CD4-positive, alpha-beta T cell treated with Interleukin-17A for 1 hour (primary cell): Measurements from ENCODE around the gene C20orf204.

ENCODE experiments used
- DNase-seq: peaks from one replicate; pipeline ENCODE4 v3.0.0-alpha.2; 2020

The C20orf204 gene

DNA sequence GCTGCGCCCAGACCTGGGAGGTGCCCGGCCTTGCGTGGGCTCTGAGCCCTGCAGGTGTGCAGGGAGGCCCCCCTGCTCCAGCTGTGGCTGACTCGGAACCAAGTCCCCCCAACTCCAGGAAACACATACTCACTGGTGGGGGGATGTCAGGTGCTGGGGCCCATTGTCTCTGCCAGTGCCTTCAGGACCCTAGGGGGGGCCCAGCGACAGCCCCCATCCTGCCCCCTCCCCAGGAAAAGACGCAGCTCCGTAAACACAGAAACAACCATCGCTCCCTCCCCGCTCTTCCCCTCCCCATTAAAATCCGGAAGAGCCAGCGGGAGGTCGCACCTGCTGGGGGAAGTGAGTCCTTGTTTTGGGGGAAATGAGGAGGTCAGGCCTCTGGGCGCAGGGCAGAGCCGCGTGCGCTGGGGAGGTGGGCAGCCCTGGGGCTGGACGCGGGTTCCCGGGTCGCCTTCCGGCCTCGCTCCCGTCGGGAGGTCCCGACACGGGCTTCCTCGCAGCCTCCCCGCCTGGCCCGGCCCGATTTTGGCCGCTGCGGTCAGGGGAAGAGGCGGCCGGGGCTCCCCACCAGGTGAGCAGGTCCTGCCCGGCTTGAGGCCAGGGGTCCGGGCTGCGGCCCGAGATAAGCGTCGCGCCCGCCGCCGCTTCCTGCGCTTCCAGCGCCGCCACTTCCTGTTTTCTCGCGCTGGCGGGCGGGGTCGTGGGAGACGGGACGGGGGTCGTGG is 6.2 kb downstream of the C20orf204 start:
- no peak for DNase-seq

DNA sequence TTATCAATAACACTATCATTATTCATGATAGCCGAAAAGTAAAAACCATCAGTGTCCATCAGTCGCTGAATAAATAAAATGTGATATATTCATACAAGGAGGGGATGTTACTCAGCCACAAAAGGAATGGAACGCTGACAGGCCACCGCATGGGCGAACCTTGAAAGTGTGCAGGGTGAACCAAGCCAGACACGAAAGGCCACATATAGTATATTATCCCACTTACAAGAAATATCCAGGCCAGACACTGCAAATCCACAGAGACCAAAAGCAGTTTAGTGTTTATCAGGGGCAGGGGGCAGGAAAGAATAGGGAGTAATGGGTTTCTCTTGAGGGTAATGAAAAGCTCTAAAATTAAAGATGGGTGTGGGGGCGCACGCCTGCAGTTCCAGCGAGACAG is 7.8 kb downstream of the C20orf204 start:
- DNase-seq: no peak

- DNase-seq: no peak
These were observed 8.7 kb downstream of the C20orf204 start for GRCh38 chr20:64044484-64045247.

DNA sequence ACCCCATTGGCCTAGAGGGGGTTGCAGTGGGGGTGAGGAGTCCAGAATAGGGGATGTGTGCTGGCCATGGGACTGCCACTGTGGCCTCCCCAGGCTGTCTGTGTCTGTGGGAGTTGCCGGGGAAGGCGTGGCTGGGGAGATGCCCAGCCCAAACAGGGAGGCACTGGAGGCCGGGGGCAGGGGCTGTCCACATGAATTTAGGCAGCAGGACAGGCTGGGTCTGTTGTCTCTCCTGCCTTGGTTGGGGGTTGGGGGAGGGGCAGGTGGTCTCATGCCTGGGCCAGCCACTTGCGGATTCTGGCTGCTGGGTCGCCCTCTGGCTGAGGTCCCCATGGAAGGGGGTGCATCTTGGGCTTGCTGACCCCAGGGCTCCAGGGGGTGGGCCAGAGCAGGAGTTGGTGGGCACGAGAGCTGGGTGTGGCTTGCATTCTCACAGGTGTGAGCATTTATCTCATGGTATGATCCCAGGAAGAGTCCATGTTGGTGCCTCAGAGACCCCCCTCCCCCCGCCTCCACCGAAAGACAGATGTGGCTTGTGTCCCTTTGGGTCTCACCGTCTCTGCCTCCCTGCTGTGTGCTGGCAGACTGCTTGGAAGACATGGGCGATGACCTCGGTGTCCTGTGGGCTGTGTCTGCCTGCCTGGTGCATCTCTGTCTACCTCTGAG is 9.5 kb downstream of the C20orf204 start:
- no peak for DNase-seq

- no peak for DNase-seq
These were observed 11.0 kb downstream of the C20orf204 start for GRCh38 chr20:64047046-64047389.

- DNase-seq: no peak
These were observed 12.0 kb downstream of the C20orf204 start for GRCh38 chr20:64047968-64048401.

- no peak for DNase-seq
These were observed 12.5 kb downstream of the C20orf204 start for GRCh38 chr20:64048402-64049044.

GRCh38 chr20:64049060-64049877 is 13.3 kb downstream of the C20orf204 start, which contains the start of gene SOX18:
Gene SOX18, minus strand, starts transcription at chr20:64049639. Its CDS starts 123 bp downstream, at chr20:64049516.
- no peak for DNase-seq

GRCh38 chr20:64049878-64050260 is 13.9 kb downstream of the C20orf204 start:
- no peak for DNase-seq

- DNase-seq: no peak
These were observed 14.5 kb downstream of the C20orf204 start for GRCh38 chr20:64050261-64051032.

DNA sequence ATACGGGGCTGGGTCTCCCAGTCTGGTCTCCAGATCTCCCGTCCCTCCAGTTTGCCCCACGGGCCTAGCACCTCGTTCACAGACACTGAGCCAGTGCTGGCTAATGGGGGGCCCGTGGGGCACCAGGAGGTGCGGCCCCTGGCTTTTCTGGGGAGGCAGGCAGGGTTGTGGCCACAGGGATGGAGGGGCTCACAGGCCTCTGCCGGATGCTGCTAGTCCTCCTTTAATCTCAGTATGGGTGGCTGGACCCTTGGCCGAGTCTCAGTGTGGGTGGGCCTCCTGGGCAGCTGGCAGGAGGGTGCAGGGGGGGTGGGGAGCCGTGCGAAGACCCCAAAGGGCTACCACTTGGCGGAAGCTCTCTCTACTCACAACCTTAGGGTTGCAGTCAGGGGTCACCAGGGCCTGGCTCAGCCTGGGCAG is 15.1 kb downstream of the C20orf204 start:
- no peak for DNase-seq

GRCh38 chr20:64051561-64052325 is 15.8 kb downstream of the C20orf204 start:
- DNase-seq: no peak

- no peak for DNase-seq
These were observed 16.3 kb downstream of the C20orf204 start for GRCh38 chr20:64052326-64052722.

GRCh38 chr20:64052987-64053840 is 17.2 kb downstream of the C20orf204 start:
- no peak for DNase-seq

- DNase-seq: no peak
These were observed 18.1 kb downstream of the C20orf204 start for GRCh38 chr20:64053841-64054661.

GRCh38 chr20:64055396-64055892 is 19.5 kb downstream of the C20orf204 start:
- DNase-seq: no peak

- DNase-seq: no peak
These were observed 20.1 kb downstream of the C20orf204 start for GRCh38 chr20:64055893-64056638.

- no peak for DNase-seq
These were observed 20.6 kb downstream of the C20orf204 start for GRCh38 chr20:64056639-64056888.
